HG03378 (cell line): ENCODE results near the gene TRAIP.
"Not testable (repeated sequence)": the region's sequence is repeated elsewhere in the genome, so short reads cannot be mapped to it uniquely, and the experiment has no call there.

ENCODE experiments used
- ATAC-seq: cut with Tn5 transposase; IDR thresholded peaks from one replicate; pipeline ENCODE4 v1.9.1; 2021; ENCODE audit warnings: mild to moderate bottlenecking, moderate library complexity; ENCODE audit not compliant: unreplicated experiment

Gene TRAIP

GRCh38 chr3:49839193-49839809, 17.1 kb downstream of the TRAIP start:
- no peak for ATAC-seq

- no peak for ATAC-seq
Measured at GRCh38 chr3:49831341-49831740, 25.0 kb downstream of the TRAIP start.

- no peak for ATAC-seq
Measured at GRCh38 chr3:49826016-49826415, 30.3 kb downstream of the TRAIP start.

DNA sequence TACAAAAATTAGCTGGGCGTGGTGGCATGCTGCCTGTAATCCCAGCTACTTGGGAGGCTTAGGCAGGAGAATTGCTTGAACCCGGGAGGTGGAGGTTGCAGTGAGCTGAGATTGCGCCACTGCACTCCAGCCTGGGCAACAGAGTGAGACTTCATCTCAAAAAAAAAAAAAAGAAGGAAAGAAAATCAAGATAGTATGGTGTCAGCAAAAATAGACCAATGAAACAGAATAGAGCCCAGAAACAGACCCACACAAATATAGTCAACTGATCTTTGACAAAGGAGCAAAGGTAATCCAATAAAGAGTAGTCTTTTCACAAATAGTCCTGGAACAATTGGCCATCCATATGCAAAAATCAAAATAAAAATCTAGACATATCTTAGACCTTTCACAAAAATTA, 33.2 kb downstream of the TRAIP start:
- ATAC-seq, result not testable (repeated sequence)

DNA sequence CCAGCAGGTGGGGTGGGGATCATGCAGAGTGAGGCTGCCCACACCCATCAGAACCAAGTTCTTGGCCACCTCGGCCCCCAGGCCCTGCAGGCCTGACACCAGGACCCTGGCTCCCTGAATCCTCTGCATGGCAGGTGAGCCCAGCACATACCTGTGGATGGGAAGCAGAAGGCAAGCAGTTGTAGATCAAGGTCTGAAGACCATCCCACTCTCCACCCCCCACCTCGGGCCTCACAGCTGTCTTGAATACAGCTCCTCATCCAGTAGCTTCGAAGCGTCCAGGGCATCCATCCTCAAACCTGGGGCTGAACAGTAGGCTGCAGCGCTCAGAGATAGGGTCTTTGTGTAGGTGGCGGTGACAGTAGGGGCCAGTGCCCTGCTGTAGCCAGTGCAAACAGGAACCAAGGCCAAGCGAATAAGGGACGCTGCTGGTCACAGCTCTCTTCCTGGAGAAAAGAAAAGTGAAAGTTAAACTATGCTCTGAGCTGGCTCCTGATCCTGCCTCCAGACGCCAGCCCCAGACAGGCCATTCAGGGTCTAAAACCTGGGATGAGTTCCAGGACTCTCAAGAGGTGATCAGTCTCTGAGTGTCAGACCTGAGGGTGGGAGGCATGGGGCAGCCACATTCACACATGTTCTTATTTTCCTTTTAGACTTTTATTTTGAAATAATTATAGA, 42.7 kb downstream of the TRAIP start, which contains the start of gene UBA7:
TSS of gene UBA7 (minus strand) at position 457 of the 678 bp plus-strand sequence. CDS start at position 291, 166 bp downstream.
- no peak for ATAC-seq

- ATAC-seq, result no peak
Measured at GRCh38 chr3:49812916-49813496, 43.4 kb downstream of the TRAIP start.

DNA sequence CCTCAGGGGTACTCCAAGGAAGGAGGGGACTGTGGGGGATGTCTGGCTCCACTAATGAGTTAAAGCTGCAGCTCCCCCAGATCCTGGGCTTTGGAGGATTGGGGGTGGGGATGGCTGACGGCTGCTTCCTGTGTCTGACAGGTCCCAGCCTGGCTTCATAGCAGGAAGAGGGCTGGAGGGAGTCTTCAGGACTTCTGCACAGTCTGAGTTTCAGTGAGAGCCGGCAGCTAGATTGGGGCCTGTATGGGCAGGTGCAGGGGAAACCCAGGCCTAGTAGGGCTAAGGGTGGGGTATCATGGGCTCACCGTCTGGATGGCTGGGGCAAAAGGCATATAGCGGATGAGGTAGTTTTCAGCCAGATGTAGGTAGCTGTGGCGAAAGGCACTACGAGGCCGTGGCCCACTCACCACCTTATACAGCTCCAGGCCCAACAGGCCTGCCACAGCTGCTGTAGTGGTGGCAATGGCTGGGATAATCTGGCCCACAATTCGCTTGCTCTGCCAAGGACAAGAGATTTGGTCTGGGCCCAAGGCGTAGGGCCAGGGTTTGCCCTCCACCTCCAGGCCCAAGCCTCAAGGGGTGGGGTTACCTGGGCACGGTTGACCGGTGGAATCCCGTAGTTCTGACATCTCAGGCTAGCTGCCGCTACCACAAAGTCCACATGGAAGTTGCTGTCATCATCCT, 48.8 kb downstream of the TRAIP start:
- no peak for ATAC-seq

- no peak for ATAC-seq
Measured at GRCh38 chr3:49806850-49807249, 49.5 kb downstream of the TRAIP start.

DNA sequence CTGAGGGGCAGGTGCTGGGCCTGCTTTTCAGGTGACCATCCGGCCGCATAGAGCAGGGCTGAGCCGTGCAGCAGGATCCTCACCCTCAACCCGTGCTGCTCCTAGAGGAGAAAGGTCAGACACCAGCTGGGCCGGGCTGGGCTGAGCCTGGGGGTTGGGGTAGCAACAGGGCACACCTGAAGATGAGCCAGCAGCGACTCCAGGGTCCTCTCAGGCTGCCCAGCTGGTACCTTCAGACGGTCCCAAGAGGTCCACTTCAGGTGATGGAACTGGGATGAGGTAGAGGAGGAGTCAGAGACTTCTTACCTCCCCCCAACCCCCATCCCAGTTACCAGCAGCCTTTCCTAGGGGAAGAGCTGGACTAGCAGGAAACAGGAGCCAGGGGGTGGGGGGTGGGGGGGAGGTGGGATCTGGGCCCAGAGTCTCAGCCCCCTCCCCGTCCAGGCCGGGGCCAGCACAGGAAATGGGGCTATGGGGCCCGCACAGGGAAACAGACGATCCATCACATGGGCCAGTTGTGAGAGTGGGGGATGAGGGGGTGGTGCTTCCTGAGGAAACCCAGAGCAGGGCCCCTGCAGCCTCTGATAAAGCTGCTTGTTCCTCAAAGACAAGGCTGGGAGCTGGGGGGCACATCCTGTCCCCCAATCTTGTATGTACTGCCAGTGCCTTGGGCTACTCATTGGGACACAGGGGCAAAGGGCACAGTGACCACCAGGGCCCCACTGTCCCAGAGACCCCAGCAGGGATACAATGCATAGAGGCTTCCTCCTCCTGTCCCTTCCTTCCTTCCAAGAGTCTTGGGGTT, 50.3 kb downstream of the TRAIP start:
- ATAC-seq, result no peak

- ATAC-seq, result no peak
Measured at GRCh38 chr3:49805367-49805782, 51.0 kb downstream of the TRAIP start.

DNA sequence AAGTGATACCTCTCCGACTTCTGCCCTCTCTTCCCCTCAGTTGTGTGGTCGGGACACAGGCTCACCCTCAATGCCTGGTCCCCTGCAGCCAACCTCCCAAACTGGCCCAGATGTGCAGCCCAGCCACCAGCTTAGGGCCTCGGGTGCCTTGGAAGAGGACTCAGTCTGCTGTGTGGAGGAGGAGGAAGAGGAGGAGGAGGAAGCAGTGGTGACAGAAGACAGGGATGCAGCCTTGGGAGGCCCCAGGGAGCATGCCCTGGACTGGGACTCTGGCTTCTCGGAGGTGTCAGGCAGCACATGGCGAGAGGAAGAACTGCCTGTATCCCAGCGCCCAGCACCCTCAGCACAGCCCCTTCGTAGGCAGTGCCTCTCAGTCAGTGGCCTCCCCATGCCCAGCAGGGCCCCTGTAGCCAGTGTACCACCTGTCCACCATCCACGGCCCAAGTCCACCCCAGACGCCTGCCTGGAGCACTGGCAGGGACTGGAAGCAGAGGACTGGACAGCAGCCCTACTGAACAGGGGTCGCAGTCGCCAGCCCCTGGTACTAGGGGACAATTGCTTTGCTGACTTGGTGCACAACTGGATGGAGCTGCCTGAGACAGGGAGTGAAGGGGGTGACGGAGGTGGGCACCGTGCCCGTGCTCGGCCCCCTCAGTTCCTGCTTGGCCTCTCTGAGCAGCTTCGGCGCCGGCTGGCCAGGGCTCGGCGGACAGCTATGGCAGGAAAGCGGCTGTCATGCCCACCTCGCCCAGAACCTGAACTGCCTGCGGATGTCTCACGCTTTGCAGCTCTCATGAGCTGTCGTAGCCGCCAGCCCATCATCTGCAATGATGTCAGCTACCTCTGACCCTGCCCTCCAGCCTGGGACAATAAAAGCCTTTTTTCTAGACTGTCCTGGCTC, 52.0 kb downstream of the TRAIP start:
- no peak for ATAC-seq

DNA sequence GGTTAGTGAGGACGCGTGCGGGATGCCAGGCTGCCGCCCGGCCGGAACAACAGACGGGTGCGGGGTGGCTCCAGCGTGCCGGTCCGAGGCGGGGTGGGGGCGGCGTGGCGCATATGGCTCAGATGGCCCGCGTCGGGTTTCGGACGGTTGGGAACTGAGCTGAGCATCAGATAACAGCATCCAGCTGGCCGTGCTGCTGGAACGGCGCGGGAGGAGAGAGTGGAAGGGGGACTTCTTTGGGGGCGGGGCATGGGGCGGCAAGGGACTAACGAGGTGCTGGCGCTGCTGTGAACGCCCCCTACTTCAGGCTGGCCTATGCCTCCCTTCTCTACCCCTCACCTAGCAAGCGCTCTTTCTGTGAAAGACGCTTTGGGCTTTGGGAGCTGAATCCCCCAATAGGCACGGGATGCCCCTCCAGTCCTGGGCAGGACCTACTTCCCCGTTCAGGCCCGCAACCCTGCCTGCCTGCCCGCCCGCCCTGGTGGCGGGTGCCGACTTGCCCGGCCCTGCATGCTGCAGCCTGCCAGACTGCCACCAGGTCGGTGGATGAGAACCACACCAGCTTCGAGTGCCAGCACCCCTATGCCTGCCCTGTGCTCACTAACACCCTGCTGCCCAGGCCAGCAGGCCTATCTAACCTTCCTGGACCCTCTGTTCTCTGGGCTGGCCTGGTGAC, 52.8 kb downstream of the TRAIP start:
- peak; percentile 8 for ATAC-seq

DNA sequence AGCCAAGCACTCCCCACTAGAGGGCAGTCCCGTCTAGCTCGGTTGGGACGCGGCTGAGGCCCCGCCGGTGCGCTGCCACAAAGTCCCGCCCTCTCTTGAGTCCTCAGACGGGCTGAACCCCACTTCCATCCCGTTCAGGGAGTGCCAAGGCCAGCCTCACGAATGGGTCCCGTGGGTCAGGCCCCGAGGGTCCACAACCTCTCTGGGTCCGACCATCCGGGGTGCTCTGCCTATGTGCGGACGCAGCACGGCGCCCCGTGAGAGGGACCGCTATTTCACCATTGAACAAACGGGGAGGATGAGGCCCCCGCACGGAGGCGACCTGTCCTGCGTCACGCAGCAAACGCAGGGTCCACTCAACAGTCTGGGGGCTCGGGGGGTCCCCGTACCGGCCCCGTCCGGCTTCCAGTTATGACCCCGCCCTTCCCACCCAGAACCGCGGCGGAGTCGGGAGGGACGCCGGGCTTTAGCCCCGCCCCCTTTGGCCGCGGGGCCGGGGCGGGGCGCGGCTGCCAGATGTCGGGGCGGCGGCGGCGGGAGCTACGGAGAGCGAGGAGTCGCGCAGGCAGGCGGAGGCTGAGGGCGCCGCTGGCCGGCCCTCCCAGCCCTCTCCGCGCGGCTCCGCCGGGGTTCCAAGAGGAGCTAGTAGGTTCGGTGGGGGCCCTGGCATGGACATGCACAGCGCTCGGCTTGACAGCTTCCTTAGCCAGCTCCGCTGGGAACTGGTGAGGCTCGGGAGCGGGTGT, 53.5 kb downstream of the TRAIP start, which contains the start of gene INKA1:
TSS of gene INKA1 (plus strand) at position 543 of the 746 bp plus-strand sequence. CDS start at position 675, 132 bp downstream.
- peak; percentile 39 for ATAC-seq

- ATAC-seq, result no peak
Measured at GRCh38 chr3:49801160-49801559, 55.2 kb downstream of the TRAIP start.

- ATAC-seq, result no peak
Measured at GRCh38 chr3:49799761-49800160, 56.6 kb downstream of the TRAIP start, which contains the start of gene CDHR4. CDHR4 (minus strand) TSS chr3:49799873; CDS start chr3:49799812, 61 bp downstream.

DNA sequence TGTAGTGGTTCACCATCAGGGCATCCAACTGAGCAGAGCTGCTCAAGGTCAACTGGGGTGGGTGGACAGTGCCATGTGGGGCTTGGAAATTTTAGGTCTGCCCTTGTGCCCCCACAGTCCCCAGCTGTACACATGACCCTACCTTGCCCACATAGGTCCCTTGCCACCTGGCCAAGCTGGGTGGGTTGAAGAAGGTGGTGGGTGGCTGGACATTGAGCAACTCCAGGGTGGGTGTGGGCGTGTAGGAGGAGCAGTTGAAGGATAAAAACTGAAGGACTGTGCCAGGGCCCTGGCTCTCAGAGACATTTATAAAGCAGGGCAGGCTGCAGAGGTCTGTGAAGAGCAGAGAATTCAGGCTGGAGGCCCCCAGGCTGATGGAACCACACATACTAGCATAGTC, 57.3 kb downstream of the TRAIP start:
- ATAC-seq, result no peak

- ATAC-seq, result no peak
Measured at GRCh38 chr3:49794926-49795905, 61.1 kb downstream of the TRAIP start.
